Posterior cingulate gyrus (tissue), 11 donors: Measurements from ENCODE around the gene SLC12A3.

Experiments
- DNase-seq, 10 donors: peaks; one replicate each; pipeline versions ENCODE4 v3.0.0 to v3.0.0-alpha.2; 2020 to 2021; ENCODE audit warnings: mixed read lengths in 3 of 10
- intact Hi-C: fragments of 100-400 bp; cut with DNase I; formaldehyde crosslinking; loops from one replicate; pipeline ENCODE4 v1.15.1; 2023

The SLC12A3 gene

DNA sequence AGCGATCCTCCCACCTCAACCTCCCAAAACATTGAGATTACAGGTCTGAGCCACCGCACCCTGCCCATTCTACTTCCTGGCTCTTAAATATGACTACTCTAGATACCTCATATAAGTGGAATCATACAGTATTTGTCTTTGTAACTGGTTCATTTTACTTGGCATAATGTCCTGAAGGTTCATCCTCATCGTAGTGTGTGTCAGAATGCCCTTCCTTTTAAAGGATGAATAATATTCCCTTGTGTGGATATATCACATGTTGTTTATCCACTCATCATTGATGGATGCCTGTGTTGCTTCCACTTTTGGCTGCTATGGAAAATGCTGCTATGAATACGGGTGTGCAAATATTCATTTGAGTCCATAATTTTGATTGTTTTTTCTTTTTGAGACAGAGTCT, 91.1 kb downstream of the SLC12A3 start:
- DNase-seq: peak in 1 of 10 donors; percentile 2
- intact Hi-C loops: no loop called here

DNA sequence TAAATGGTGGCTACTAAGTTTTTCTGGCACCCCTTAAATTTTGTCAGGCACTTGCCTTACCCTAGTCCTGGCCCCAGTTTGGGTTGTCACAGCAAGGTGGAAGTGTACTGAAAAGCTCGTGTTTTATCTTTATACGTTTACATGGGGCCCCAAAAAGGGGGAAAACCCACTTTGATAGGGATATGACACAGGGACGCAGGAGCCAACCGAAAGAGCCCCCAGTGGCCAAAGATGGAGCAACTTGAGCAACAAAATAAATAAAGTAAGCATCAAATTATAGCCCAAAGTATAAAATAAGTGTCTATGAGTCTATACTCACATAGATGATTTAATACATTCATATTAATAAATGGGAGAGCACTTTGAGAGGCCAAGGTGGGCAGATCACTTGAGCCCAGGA, 91.7 kb downstream of the SLC12A3 start:
- DNase-seq: peak in 1 of 10 donors; percentile 8
- intact Hi-C loops: no loop called here

DNA sequence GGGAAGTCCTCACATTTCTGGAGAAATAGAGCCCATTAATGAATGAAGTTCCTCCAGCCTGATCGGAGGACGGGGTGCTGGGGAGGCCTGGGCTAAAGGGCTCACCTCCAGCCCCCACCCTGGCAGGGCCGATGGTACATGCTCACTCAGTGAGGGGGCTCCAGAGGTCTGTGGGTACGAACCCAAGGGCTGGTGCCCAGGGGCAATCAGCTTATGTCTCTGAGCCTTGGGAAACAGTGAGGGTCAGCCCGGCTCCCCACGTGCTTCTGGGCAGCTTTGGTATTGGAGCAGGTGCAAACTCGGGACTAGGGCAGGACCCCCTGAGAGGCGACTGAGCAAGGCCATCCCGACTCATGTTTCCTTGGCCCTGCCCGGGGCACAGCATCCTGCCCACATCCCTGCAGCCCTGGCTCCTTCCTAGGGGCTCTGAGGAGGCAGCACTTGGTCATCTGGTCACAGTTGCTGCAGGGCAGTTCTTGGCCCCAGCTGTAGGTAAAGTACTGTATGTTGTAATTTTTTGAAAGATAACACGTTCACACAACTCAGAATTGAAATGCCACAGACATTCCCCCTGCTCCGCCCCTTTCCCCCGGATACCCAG, 95.8 kb downstream of the SLC12A3 start:
- intact Hi-C loops: no loop called here

DNA sequence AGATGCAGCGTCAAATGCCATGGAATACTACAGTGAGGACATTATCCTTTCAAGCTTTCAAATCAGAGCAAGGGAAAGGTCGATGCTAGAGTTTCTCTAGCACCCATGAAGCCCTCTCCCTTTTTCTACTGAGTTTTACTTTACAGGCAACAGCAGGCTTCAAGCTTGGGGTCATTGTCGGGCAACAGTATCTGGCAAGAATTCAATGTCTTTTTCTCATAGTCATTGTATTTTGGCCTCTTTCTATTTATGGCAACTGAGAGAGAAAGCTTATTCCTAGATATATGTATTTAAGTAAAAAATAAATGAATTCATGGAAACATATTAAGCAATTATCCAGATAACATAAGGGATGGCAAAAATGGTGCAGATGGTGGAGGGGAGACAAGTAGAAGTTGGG, 96.4 kb downstream of the SLC12A3 start:
- intact Hi-C loops: no loop called here

More for the DNA sequence above, 95.8 kb downstream of the SLC12A3 start:
- peak in 3 of 10 donors; percentile 61 to 71 (median 63) for DNase-seq

DNA sequence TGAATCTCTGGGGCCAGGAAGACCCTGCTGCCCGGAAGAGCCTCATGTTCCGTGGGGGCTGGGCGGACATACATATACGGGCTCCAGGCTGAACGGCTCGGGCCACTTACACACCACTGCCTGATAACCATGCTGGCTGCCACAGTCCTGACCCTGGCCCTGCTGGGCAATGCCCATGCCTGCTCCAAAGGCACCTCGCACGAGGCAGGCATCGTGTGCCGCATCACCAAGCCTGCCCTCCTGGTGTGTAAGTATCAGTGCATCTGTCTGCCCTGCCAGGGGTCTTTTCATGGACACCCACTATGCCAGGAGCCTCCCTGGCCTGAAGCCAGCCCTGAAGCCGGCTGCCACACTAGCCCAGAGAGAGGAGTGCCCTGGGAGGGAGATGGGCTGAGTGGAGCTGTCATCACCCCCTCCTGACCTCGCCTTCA, 96.9 kb downstream of the SLC12A3 start, which contains the start of gene CETP:
Gene CETP (plus strand): TSS at position 100 of the 431 bp plus-strand sequence. CDS start 30 bp downstream, at position 130.
- peak in 3 of 10 donors; percentile 54 to 66 (median 55) for DNase-seq
- intact Hi-C loops: no loop called here

More for the DNA sequence above, 96.4 kb downstream of the SLC12A3 start:
- DNase-seq: no peak

DNA sequence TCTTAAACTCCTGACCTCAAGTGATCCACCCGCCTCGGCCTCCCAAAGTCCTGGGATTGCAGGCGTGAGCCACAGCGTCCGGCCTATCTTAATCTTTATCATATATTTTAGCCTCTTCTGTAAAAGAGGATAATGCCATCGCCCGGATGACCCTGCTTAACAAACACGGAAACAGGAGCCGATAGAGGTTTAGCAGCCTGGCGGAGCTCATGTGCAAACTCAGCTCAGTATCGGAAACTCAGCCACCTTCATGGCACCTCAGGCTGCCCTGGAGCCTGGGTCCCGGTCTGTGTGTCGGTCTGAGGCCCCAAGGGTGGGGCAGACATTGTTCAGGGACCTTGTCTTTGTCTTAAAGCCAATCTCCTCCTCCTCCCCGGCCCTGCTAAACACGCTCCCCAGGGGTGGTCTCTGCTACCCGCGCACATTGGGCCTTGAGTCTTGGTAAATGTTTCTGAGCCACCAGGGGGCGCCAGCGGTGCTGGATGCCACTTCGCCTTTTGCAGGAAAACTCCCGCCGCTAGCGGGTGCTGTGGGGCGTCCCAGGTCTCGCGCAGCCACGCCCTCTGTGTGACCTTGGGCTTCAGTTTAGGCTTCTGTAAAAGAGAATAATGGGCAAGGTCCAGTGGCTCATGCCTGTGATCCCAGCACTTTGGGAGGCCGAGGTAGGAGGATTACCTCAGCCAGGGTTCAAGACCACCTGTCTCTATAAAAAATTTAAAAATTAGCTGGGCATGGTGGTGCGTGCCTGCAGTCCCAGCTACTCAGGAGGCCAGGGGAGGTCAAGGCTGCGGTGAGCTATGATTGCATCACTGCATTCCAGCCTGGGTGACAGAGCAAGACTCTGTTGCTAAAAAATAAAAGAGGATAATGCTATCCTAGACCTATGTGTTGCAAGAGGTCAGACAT, 99.5 kb downstream of the SLC12A3 start:
- DNase-seq: peak in 9 of 10 donors; percentile 44 to 92 (median 72)
- intact Hi-C loops: no loop called here
